DOHH2 (cell line): ENCODE data around the gene FZD8.

Experiments
- CTCF ChIP-seq: fragments of 200-600 bp; sonication (generic); IDR thresholded peaks from one replicate; pipeline ENCODE4 v1.5.1; 2014; ENCODE audit warnings: antibody characterized with exemption, mild to moderate bottlenecking, low read depth, low read length; ENCODE audit not compliant: poor library complexity, severe bottlenecking
- EZH2phosphoT487 ChIP-seq: fragments of 200-600 bp; sonication (generic); IDR thresholded peaks from 2 replicates; pipeline ENCODE4 v1.6.1; 2017; ENCODE audit warnings: borderline replicate concordance, mild to moderate bottlenecking, antibody characterized with exemption, low read length, moderate library complexity, mixed read lengths

GRCh38 chr10:35667971-35668370 lies 25.9 kb upstream of the FZD8 start:
- TF ChIP-seq CTCF = no peak
- TF ChIP-seq EZH2phosphoT487 = no peak
